Measurements from ENCODE around the gene MPPE1. TPM values are rescaled to one million over a fixed set of nuclear protein-coding genes. Genes with fewer than 3 reads are reported as not detected.

The MPPE1 gene
- total and polyA plus RNA-seq, 9 of the 15 experiments (the other 6 are each of a cell fraction or from before 2014, with no cell fraction given), result 10.7 to 19.5 (median 13.3) TPM

- no peak for TF ChIP-seq ESRRA (IDR thresholded peaks at IDR 0.05; ENCODE audit: borderline replicate concordance, low read depth)
- TF ChIP-seq MITF (IDR thresholded peaks at IDR 0.05), result 0 out of 2 replicates have a peak, but pooled peaks have one; percentile 16
- TF ChIP-seq GATAD2B (IDR thresholded peaks at IDR 0.05; ENCODE audit: borderline replicate concordance), result no peak
- TF ChIP-seq KLF10 (CRISPR knock-in tag; IDR thresholded peaks at IDR 0.05), result no peak
- TF ChIP-seq TAL1 (IDR thresholded peaks at IDR 0.05), result peak; percentile 84
- TF ChIP-seq TAF15 (IDR thresholded peaks at IDR 0.05; ENCODE audit: low read depth, low read length), result no peak
- no peak for TF ChIP-seq U2AF2 (optimal IDR thresholded peaks at IDR 0.05; ENCODE audit: low read depth, low read length)
- no peak for TF ChIP-seq SIX5 (IDR thresholded peaks at IDR 0.05; ENCODE audit: borderline replicate concordance in 1 of 2, insufficient read depth in 1 of 2, low read depth in 1 of 2, low read length in 2 of 2)
- no peak for TF ChIP-seq MCM5 (IDR thresholded peaks at IDR 0.05; ENCODE audit: low read depth)
- TF ChIP-seq KLF13 (tag; IDR thresholded peaks at IDR 0.05; ENCODE audit: borderline replicate concordance, low read depth), result no peak
- no peak for TF ChIP-seq GTF2B (IDR thresholded peaks at IDR 0.05; ENCODE audit: extremely low read depth, insufficient read length)
- TF ChIP-seq ZHX1 (conservative IDR thresholded peaks at IDR 0.05; ENCODE audit: low read length), result no peak
- no peak for TF ChIP-seq SREBF1 (IDR thresholded peaks at IDR 0.05; ENCODE audit: borderline replicate concordance, low read depth, low read length)
- no peak for TF ChIP-seq ZZZ3 (IDR thresholded peaks at IDR 0.05)
- no peak for TF ChIP-seq BRCA1 (IDR thresholded peaks at IDR 0.05)
- TF ChIP-seq BRCA1 (CRISPR knock-in tag; IDR thresholded peaks at IDR 0.05), result no peak
- TF ChIP-seq KAT7 (CRISPR knock-in tag; IDR thresholded peaks at IDR 0.05; ENCODE audit: borderline replicate concordance), result no peak
- TF ChIP-seq TAF1 (IDR thresholded peaks at IDR 0.05; ENCODE audit: control insufficient read depth, extremely low read depth, insufficient read depth, low read length, severe bottlenecking), result no peak
- no peak for TF ChIP-seq SIN3A (IDR thresholded peaks at IDR 0.05; ENCODE audit: borderline replicate concordance in 2 of 2, control insufficient read depth in 1 of 2, low read depth in 2 of 2, low read length in 2 of 2)
- TF ChIP-seq ZNF398 (CRISPR knock-in tag; IDR thresholded peaks at IDR 0.05), result no peak
- peak; percentile 22 for TF ChIP-seq TAF9B (IDR thresholded peaks at IDR 0.05; ENCODE audit: partially characterized antibody)
- TF ChIP-seq ETV6 (IDR thresholded peaks at IDR 0.05; ENCODE audit: borderline replicate concordance in 1 of 2, low read depth in 2 of 2, low read length in 1 of 2), result no peak
- TF ChIP-seq ETV6 (CRISPR knock-in tag; IDR thresholded peaks at IDR 0.05; ENCODE audit: borderline replicate concordance), result no peak
Observed at GRCh38 chr18:11951390-11951851, 43.3 kb upstream of the MPPE1 start (continued).
